ENCODE measurements around the gene KIAA1549. TPM values are rescaled to one million over a fixed set of nuclear protein-coding genes. Genes with fewer than 3 reads are reported as not detected.

Gene KIAA1549
- total RNA-seq, 2 donors from 2014 or later = 18.7 to 19.3 TPM

DNA sequence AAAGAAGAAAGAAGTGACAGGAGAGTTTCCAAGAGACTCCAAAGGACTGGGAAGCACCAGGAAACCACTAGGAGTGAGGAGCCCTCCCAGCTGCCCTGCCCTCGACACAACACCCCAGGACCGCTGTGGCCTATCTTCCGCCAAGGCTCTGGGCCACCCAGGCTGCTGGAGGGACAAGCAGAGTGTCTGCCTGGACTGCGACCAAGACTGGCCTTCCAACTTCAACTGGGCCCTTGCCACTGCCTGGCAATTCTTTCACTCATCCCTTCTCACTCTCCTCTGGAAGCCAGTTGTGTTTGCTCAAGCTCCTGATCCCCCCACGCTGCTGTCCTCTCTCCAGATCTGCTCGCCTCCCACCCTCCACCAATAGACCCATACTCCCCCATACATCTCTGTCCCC lies 10.2 kb downstream of the KIAA1549 start:
- H3K27me3 ChIP-seq (ENCODE audit: control insufficient read depth, insufficient read depth, low read length, poor library complexity, severe bottlenecking) = no peaks in the 10 kb centered on the region
- peaks cover 12% of the 10 kb centered on the region for H3K4me1 ChIP-seq (ENCODE audit: control insufficient read depth, insufficient read depth, low read length)
- H3K4me3 Mint-ChIP-seq = no peak overlapping the region
- TF ChIP-seq, protein P1, sequence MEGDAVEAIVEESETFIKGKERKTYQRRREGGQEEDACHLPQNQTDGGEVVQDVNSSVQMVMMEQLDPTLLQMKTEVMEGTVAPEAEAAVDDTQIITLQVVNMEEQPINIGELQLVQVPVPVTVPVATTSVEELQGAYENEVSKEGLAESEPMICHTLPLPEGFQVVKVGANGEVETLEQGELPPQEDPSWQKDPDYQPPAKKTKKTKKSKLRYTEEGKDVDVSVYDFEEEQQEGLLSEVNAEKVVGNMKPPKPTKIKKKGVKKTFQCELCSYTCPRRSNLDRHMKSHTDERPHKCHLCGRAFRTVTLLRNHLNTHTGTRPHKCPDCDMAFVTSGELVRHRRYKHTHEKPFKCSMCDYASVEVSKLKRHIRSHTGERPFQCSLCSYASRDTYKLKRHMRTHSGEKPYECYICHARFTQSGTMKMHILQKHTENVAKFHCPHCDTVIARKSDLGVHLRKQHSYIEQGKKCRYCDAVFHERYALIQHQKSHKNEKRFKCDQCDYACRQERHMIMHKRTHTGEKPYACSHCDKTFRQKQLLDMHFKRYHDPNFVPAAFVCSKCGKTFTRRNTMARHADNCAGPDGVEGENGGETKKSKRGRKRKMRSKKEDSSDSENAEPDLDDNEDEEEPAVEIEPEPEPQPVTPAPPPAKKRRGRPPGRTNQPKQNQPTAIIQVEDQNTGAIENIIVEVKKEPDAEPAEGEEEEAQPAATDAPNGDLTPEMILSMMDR (conservative IDR thresholded peaks at IDR 0.05) = no peak
- 87 to 91% methylated on average over 6 of the region's 6 CpGs for WGBS, 2 experiments (ENCODE audit: insufficient coverage in 1 of 2, insufficient read length in 1 of 2)
- H3K27me3 Mint-ChIP-seq (ENCODE audit: insufficient read depth) = no peaks in the 10 kb centered on the region
- peaks cover 50% of the 10 kb centered on the region for H3K4me1 Mint-ChIP-seq
- no peaks in the 10 kb centered on the region for H3K9me3 ChIP-seq (ENCODE audit: control insufficient read depth, low read length)
- H3K4me3 ChIP-seq (ENCODE audit: low read length) = no peak overlapping the region
- H3K36me3 ChIP-seq (ENCODE audit: control insufficient read depth, insufficient read depth, low read length) = no peaks in the 10 kb centered on the region
- H3K27ac ChIP-seq (ENCODE audit: low read depth, low read length) = no peak overlapping the region
- no peak overlapping the region for H3K9ac ChIP-seq (ENCODE audit: extremely low read depth, low read length, poor library complexity, severe bottlenecking)
- H3K9me3 Mint-ChIP-seq = peaks cover 2% of the 10 kb centered on the region
- DNase-seq = peak; percentile 31
- peak overlapping the region; percentile 11 for H3K27ac Mint-ChIP-seq
- H3K36me3 Mint-ChIP-seq (ENCODE audit: low read depth) = peaks cover 4% of the 10 kb centered on the region

DNA sequence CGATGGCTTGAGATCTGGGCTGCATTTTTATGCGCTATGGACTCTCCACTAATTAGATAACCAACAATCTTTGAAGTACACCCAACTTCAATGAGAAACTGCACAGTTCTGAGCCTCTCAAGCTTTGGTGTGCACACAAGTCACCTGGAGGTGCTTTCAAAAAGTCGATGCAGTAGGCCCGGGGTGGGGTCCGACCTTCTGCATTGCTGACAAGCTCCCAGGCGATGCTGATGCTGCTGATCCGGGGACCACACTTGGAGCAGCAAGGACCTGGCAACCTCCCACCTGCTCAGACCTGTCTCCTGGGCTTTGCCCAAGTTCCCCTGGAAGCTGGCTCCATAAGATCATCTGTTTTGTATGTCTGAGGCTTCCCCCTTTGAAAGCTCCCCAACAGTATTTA lies 10.7 kb downstream of the KIAA1549 start:
- 93 to 96% methylated on average over 4 to 7 of the region's 7 CpGs for WGBS, 2 experiments (ENCODE audit: insufficient coverage in 1 of 2, insufficient read length in 1 of 2)
- no peak overlapping the region for H3K4me3 ChIP-seq (ENCODE audit: low read length)
- Mint-ChIP-seq H3K27ac (no peak overlapping the region), H3K4me1 (peaks cover 46% of the 10 kb centered on the region), H3K27me3 (ENCODE audit: insufficient read depth) (no peaks in the 10 kb centered on the region), H3K36me3 (ENCODE audit: low read depth) (peaks cover 4% of the 10 kb centered on the region), H3K9me3 (peaks cover 2% of the 10 kb centered on the region), H3K4me3 (no peak overlapping the region)
- H3K27me3 ChIP-seq (ENCODE audit: control insufficient read depth, insufficient read depth, low read length, poor library complexity, severe bottlenecking) = no peaks in the 10 kb centered on the region
- H3K9ac ChIP-seq (ENCODE audit: extremely low read depth, low read length, poor library complexity, severe bottlenecking) = no peak overlapping the region
- TF ChIP-seq, protein P1 (conservative IDR thresholded peaks at IDR 0.05) = no peak
- no peaks in the 10 kb centered on the region for H3K36me3 ChIP-seq (ENCODE audit: control insufficient read depth, insufficient read depth, low read length)
- H3K4me1 ChIP-seq (ENCODE audit: control insufficient read depth, insufficient read depth, low read length) = peaks cover 12% of the 10 kb centered on the region
- H3K9me3 ChIP-seq (ENCODE audit: control insufficient read depth, low read length) = no peaks in the 10 kb centered on the region
- DNase-seq = peak; percentile 27
- no peak overlapping the region for H3K27ac ChIP-seq (ENCODE audit: low read depth, low read length)

DNA sequence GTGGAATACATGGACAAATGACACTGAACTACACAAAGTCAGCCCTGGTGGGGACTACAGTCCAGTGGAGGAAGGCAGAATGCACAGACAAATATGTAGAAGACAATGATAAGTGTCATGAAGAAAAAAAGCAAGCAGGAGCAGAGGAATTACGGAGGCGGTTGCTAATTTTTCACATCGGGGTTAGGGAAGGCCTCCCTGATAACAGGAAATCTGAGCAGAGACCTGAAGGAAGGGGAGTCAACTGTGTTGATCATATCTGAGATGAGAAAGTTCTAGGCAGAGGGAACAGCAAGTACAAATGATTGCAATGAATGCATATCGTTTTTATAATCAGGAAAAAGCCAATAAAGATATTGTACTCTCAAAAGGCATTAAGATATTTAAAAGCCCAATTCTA lies 14.0 kb downstream of the KIAA1549 start:
- Histone ChIP-seq H3K4me1 (ENCODE audit: control insufficient read depth, insufficient read depth, low read length) (no peaks in the 10 kb centered on the region), H3K27ac (ENCODE audit: low read depth, low read length) (no peak overlapping the region), H3K4me3 (ENCODE audit: low read length) (no peak overlapping the region), H3K9me3 (ENCODE audit: control insufficient read depth, low read length) (no peaks in the 10 kb centered on the region), H3K9ac (ENCODE audit: extremely low read depth, low read length, poor library complexity, severe bottlenecking) (no peak overlapping the region), H3K36me3 (ENCODE audit: control insufficient read depth, insufficient read depth, low read length) (no peaks in the 10 kb centered on the region), H3K27me3 (ENCODE audit: control insufficient read depth, insufficient read depth, low read length, poor library complexity, severe bottlenecking) (no peaks in the 10 kb centered on the region)
- H3K9me3 Mint-ChIP-seq = peaks cover 2% of the 10 kb centered on the region
- TF ChIP-seq, protein P1 (conservative IDR thresholded peaks at IDR 0.05) = no peak
- no peak overlapping the region for H3K4me3 Mint-ChIP-seq
- peaks cover 4% of the 10 kb centered on the region for H3K36me3 Mint-ChIP-seq (ENCODE audit: low read depth)
- H3K27ac Mint-ChIP-seq = no peak overlapping the region
- H3K4me1 Mint-ChIP-seq = peaks cover 16% of the 10 kb centered on the region
- no peak for DNase-seq
- 94 to 98% methylated on average over 4 of the region's 4 CpGs for WGBS, 2 experiments (ENCODE audit: insufficient coverage in 1 of 2, insufficient read length in 1 of 2)
- no peaks in the 10 kb centered on the region for H3K27me3 Mint-ChIP-seq (ENCODE audit: insufficient read depth)

All from endodermal cell (in vitro differentiated cells).